AG09309 (cell line): ENCODE measurements around the gene SAPCD2.

Experiments used
- DNase-seq: peaks from one replicate; pipeline ENCODE4 v3.0.0-alpha.2; 2010; ENCODE audit warnings: low read depth
- H3K4me3 ChIP-seq: 2 replicates; pipeline ENCODE4 v1.5.1; 2011; ENCODE audit warnings: mild to moderate bottlenecking, low read depth, low read length, moderate library complexity; ENCODE audit not compliant: control insufficient read depth
- CTCF ChIP-seq: IDR thresholded peaks from 2 replicates; pipeline ENCODE4 v1.5.1; 2011; ENCODE audit warnings: mild to moderate bottlenecking, low read depth, low read length, inconsistent platforms; ENCODE audit not compliant: insufficient read depth, control insufficient read depth; ENCODE audit errors: missing control alignments

The SAPCD2 gene

GRCh38 chr9:137085920-137086530, 15.7 kb upstream of the SAPCD2 start:
- no peak for DNase-seq
- H3K4me3 ChIP-seq: peak overlapping the region; percentile 66
- no peak for TF ChIP-seq CTCF

- DNase-seq: no peak
- no peak for TF ChIP-seq CTCF
- no peak overlapping the region for H3K4me3 ChIP-seq
Measured at GRCh38 chr9:137084526-137084925, 14.2 kb upstream of the SAPCD2 start.

GRCh38 chr9:137083394-137084004, 13.1 kb upstream of the SAPCD2 start:
- peak; percentile 82 for DNase-seq
- no peak overlapping the region for H3K4me3 ChIP-seq
- no peak for TF ChIP-seq CTCF

GRCh38 chr9:137082925-137083290, 12.6 kb upstream of the SAPCD2 start:
- H3K4me3 ChIP-seq: no peak overlapping the region
- DNase-seq: no peak
- no peak for TF ChIP-seq CTCF

- TF ChIP-seq CTCF: no peak
- DNase-seq: no peak
- no peak overlapping the region for H3K4me3 ChIP-seq
Measured at GRCh38 chr9:137082222-137082924, 12.0 kb upstream of the SAPCD2 start.

- TF ChIP-seq CTCF: no peak
- no peak for DNase-seq
- no peak overlapping the region for H3K4me3 ChIP-seq
Measured at GRCh38 chr9:137080260-137081122, 10.1 kb upstream of the SAPCD2 start.
